GM21786 (cell line): ENCODE results near the gene PILRB.

ENCODE experiments used
- ATAC-seq: cut with Tn5 transposase; IDR thresholded peaks from one replicate; pipeline ENCODE4 v1.9.1; 2021; ENCODE audit not compliant: unreplicated experiment

Gene PILRB

DNA sequence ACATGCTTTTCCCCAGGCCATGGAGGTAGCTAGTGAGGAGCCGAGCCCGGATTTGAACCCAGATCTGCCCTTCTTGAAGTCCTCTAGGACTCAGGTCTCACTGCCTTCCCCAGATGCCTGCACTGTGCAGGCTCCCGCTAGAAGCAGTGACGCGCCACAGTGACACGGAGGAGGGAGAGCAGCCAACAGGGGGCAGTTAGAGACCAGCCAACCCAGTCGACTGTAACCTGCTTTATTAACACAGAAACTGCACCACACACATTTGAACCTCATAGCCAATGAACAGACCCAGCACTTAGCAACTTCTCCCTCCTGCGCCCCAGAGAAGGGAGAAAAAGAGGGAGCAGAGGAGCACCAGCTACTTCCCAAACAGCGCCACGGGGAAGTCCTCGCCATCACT, 42.7 kb downstream of the PILRB start:
- ATAC-seq, result no peak

DNA sequence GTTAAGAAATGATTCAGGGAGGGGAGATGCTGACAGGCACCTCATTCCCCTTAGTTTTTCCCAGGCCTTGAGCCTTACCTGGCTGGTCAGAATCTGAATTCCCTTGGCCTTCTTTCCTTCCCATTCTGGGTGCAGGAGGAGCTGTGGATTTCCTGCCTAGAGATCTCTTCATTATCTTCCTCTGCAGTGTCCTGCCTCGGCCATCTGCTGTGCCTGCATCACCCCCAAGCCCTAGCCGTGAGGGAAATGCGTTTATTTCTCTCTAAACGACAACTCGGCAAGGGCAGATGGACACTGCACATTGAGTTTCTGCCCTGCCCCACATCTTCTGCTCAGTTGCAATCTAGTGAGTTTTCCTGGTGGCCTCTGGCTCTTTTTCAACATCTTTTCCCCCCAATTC, 43.9 kb downstream of the PILRB start:
- ATAC-seq, result no peak

DNA sequence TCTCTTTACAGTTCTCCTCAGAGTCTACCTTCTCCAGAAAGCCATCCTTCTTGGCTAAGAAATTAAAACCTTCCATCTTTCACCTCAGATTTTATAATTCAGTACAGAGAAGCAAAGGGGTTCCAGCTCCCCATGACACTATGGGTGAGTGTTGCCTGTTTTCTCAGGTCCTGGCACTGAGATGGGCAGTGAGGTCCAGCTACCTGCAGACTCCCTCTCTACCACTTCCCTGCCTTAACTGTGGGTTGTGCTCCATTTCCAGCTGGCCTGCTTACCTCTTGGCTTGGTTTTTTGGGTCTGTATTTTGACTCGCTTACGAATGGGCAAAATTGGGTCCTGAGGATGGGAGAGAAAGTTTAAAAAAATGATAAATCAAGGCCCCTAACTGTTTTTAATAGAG, 44.3 kb downstream of the PILRB start:
- no peak for ATAC-seq

DNA sequence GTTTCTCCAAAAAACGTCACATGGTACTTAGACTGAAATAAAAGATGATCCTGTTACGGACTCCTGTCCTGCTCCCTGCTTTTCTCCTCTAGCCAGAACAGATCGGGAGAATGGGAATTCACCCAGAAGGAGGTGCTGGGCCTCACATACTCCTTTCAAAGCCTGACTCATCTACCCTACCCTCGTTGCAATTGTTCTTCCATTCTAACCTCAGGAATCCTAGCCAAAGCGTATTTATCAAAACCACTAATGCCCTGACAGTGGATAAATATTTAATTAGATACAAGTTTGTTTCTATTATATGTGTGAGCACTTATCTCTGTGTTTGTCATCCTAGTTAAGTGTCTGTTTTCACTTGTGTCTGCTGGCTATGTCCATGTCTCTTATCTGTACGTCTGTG, 48.9 kb downstream of the PILRB start:
- ATAC-seq, result no peak

DNA sequence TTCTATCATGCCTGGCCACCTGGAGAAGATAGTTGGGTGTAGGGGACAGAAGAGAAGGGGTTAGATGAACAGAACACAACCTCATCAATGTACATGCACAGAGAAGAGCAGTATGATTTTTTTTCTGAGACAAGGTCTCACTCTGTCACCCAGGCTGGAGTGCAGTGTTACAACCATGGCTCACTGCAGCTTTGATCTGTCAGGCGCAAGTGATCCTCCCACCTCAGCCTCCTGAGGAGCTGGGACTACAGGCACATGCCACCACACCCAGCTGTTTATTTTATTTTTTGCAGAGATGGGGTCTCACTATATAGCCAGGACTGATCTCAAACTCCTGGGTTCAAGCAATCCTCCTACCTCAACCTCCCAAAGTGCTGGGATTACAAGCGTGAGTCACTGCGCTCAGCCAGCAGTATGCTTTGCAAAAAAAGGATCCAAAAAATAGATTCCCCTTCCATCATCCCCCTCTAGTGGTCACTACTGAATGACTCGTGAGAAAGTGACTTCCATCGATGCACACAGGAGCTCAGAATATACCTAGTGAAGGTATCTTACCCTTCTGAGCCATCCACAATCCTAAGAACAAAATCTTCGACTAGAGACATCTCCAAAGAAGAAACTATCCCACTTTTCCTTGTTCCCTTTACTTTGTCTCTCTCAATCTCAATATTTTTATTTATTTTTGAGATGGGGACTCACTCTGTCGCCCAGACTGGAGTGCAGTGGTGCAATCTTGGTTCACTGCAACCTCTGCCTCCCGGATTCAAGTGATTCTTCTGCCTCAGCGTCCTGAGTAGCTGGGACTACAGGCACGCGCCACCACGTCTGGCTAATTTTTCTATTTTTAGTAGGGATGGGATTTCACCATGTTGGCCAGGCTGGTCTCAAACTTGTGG, 49.6 kb downstream of the PILRB start:
- ATAC-seq, result no peak

DNA sequence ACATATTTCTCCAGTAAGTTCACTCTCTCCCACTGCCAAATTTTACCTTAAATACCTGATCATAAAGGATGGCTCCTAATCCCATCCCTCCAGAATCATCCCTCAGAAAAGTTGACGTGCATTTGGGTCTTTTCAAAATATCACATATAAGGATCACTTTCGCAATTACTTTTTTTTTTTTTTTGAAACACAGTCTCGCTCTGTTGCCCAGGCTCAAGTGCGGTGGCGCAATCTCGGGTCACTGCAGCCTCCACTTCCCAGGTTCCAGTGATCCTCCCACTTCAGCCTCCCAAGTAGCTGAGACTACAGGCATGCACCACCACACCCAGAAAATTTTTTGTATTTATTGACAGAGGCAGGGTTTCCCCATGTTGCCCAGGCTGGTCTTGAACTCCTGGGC, 53.2 kb downstream of the PILRB start:
- no peak for ATAC-seq

DNA sequence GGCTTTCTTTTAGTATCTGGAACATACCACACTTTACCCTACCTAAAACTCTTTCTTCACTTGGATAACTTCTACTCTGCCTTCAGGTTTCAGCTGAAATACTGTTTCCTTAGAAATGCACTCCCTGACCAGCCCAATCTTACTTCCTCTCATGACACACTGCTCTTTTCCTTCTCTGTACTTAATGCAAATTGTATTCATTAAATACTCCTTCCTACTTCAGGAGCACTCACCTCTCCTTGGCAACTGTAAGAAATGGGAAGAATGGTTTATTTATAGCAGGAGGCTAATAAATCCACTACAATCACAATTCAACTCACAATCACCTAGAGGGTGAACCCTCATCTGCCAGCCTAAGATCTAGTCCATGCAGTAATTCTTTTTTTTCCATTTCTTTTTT, 55.4 kb downstream of the PILRB start:
- ATAC-seq, result no peak

DNA sequence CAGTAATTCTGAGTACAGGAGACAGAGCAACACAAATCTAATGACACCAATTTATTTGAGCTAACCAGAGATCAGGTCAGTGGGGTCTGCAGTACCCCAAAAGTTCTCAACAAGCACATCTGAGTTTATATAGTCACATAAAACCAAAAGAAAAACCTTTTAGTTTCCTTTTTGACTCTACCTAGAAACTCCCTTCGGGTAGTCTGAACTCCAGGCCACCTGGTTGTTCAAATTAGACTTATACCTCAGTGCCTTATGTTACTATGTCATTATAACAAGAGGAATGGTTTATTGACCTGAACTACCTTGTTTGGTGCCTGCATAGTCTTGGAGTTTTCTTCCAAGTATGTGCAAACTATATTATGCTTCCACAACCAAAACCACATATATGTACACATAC, 56.0 kb downstream of the PILRB start:
- ATAC-seq, result no peak

DNA sequence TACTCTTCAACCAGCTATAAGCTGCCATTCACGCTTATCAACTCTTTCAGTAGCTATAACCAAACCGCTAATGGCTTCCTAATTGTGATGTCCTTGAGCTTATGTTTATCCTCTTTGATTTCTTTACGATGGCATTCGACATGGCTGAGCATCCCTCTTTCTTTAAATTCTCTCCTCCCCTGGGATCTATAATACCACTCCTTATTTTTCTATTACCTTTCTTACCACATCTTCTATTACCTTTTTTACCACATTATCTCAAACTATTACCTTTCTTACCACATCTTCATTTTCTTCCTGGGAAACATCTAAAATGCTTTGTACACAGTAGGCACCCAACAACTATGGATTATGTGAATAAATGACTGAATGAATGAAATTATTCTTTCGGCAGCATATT, 57.5 kb downstream of the PILRB start:
- no peak for ATAC-seq
